DND-41 (cell line): ENCODE measurements around the gene SYCN.

Experiments used
- EZH2 ChIP-seq: IDR thresholded peaks from 3 replicates; pipeline ENCODE4 v1.6.1; 2012; ENCODE audit warnings: borderline replicate concordance, low read depth, mild to moderate bottlenecking, moderate library complexity, low read length, inconsistent platforms; ENCODE audit not compliant: severe bottlenecking
- TF ChIP-seq, protein P1 (sequence below): IDR thresholded peaks from 2 replicates; pipeline ENCODE4 v1.5.1; 2012; ENCODE audit warnings: borderline replicate concordance, low read length, moderate library complexity, mild to moderate bottlenecking; ENCODE audit not compliant: poor library complexity, severe bottlenecking; ENCODE audit errors: extremely low read depth

DNA sequence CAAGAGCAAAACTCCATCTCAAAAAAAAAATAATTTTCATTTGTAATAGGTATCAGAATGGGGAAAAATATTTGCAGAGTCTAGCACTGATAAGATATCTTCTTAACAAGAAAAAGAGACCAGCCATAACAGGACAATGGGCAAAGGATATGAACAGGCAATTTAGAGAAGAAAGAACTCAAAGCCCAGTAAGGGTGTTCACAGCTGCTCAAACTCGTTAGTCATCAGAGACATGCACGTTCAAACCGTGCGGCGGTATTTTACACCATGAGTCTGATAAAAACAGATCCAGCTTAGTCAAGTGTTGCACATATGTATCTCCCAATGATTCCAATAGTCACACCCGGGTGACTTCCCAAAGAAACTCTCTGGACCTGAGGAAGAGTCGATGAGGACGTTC is 21.0 kb downstream of the SYCN start:
- TF ChIP-seq, protein P1, sequence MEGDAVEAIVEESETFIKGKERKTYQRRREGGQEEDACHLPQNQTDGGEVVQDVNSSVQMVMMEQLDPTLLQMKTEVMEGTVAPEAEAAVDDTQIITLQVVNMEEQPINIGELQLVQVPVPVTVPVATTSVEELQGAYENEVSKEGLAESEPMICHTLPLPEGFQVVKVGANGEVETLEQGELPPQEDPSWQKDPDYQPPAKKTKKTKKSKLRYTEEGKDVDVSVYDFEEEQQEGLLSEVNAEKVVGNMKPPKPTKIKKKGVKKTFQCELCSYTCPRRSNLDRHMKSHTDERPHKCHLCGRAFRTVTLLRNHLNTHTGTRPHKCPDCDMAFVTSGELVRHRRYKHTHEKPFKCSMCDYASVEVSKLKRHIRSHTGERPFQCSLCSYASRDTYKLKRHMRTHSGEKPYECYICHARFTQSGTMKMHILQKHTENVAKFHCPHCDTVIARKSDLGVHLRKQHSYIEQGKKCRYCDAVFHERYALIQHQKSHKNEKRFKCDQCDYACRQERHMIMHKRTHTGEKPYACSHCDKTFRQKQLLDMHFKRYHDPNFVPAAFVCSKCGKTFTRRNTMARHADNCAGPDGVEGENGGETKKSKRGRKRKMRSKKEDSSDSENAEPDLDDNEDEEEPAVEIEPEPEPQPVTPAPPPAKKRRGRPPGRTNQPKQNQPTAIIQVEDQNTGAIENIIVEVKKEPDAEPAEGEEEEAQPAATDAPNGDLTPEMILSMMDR = no peak
- TF ChIP-seq EZH2 = no peak
